Prostate gland (tissue), 2 donors: ENCODE results near the gene GIPC2. TPM values are rescaled to one million over a fixed set of nuclear protein-coding genes. Genes with fewer than 3 reads are reported as not detected.

Experiments used
- DNase-seq: peaks from one replicate; pipeline ENCODE4 v3.0.0-alpha.2; 2019; ENCODE audit warnings: low spot score
- H3K27ac ChIP-seq, 2 donors: fragments of 200-600 bp; sonication (generic); 2 replicates each; pipeline ENCODE4 v1.5.1; 2017 to 2019
- H3K27me3 ChIP-seq: fragments of 200-600 bp; sonication (generic); replicated peaks from 2 replicates; pipeline ENCODE4 v1.5.1; 2019; ENCODE audit not compliant: insufficient read depth
- H3K36me3 ChIP-seq, 2 donors: fragments of 200-600 bp; sonication (generic); 1 replicate in 1 of 2; 2 replicates in 1 of 2; pipeline versions ENCODE4 v1.5.1 to v1.8.1; 2017 to 2019
- H3K4me1 ChIP-seq: fragments of 200-600 bp; sonication (generic); replicated peaks from 2 replicates; pipeline ENCODE4 v1.5.1; 2019
- H3K4me3 ChIP-seq, 2 donors: fragments of 200-600 bp; sonication (generic); 2 replicates each; pipeline ENCODE4 v1.5.1; 2017 to 2019
- H3K9me3 ChIP-seq: fragments of 200-600 bp; sonication (generic); 2 replicates; pipeline ENCODE4 v1.5.1; 2017
- POLR2A ChIP-seq: fragments of 450-650 bp; IDR thresholded peaks from one replicate; pipeline ENCODE4 v1.6.1; 2016; ENCODE audit warnings: antibody characterized with exemption, mild to moderate bottlenecking
- POLR2AphosphoS5 ChIP-seq: sonication (generic); formaldehyde crosslinking; IDR thresholded peaks from one replicate; pipeline ENCODE4 v1.6.1; 2017; ENCODE audit warnings: antibody characterized with exemption
- WGBS: methylation state at CpG from one replicate; pipeline ENCODE4 v1.1.5; 2018; 5-methylcytosine and 5-hydroxymethylcytosine counted together
- intact Hi-C: fragments of 100-400 bp; cut with DNase I; formaldehyde crosslinking; loops from one replicate; pipeline ENCODE4 v1.14.2; 2022
- total RNA-seq, 2 donors: library from RNA; depleted of rRNA; stranded (reverse); fragments of >200 nt; gene quantifications; one replicate each; pipeline ENCODE4 v1.1.0, GENCODE V29; 2016
- TF ChIP-seq, protein P1 (sequence below), 4 experiments: fragments of 200-600 bp in 2 of 4; fragments of 450-650 bp in 2 of 4; sonication (generic) in 2 of 4; IDR thresholded peaks; 1 replicate in 3 of 4; 2 replicates in 1 of 4; pipeline ENCODE4 v1.5.1; 2016 to 2019; ENCODE audit warnings: antibody characterized with exemption in 4 of 4, mild to moderate bottlenecking in 2 of 4, moderate library complexity in 2 of 4

Gene GIPC2
- total RNA-seq, 2 donors from 2014 or later: 2.0 to 2.2 TPM

DNA sequence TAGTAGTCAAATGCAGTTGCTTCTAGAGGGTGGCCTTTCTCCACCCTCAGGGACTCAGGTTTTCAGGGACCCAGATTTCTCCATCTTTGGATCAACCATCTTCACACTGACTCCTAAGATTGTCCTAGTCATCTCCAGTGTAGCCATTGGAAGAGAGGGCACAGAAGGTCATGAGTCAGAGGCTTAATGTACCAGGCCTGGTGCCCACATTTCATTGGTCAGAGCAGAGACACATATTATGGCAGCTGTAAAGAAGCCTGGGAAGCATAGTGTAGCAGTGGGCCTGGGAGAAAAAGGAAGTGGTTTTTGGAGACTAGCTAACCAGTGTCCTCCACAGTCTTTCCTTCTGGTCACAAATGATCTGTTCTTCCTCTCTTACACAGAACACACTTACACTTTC, 122.5 kb downstream of the GIPC2 start:
- no peaks in the 10 kb centered on the region for H3K9me3 ChIP-seq
- intact Hi-C loops: no loop called here

DNA sequence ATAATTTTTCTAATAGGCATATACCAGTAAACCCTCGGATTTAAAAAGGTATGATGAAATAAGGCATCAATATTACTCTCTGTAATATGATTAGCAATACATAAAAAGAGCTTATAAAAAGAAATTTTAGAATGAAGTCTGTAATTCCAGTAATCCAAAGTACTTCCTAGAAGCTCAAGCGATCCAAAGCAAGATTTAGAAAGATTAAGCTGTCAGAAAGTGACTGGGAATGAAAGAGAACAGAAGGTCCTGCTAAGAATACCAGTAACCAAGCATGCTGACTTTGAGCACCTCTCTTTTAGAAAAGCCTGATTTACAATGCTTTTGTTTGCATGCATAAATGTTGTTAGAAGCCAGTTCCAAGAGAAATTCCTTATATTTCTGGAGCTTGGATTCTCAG, 125.1 kb downstream of the GIPC2 start:
- WGBS: 45% methylated on average over 2 of the region's 2 CpGs
- H3K36me3 ChIP-seq: no peaks in the 10 kb centered on the region
- DNase-seq: no peak
- H3K9me3 ChIP-seq: no peaks in the 10 kb centered on the region
- H3K4me3 ChIP-seq: no peak overlapping the region
- TF ChIP-seq POLR2AphosphoS5: no peak
- TF ChIP-seq, protein P1, sequence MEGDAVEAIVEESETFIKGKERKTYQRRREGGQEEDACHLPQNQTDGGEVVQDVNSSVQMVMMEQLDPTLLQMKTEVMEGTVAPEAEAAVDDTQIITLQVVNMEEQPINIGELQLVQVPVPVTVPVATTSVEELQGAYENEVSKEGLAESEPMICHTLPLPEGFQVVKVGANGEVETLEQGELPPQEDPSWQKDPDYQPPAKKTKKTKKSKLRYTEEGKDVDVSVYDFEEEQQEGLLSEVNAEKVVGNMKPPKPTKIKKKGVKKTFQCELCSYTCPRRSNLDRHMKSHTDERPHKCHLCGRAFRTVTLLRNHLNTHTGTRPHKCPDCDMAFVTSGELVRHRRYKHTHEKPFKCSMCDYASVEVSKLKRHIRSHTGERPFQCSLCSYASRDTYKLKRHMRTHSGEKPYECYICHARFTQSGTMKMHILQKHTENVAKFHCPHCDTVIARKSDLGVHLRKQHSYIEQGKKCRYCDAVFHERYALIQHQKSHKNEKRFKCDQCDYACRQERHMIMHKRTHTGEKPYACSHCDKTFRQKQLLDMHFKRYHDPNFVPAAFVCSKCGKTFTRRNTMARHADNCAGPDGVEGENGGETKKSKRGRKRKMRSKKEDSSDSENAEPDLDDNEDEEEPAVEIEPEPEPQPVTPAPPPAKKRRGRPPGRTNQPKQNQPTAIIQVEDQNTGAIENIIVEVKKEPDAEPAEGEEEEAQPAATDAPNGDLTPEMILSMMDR (IDR thresholded peaks at IDR 0.05): no peak
- no peak for TF ChIP-seq POLR2A
- no peak overlapping the region for H3K27ac ChIP-seq
- intact Hi-C loops: no loop called here
- no peaks in the 10 kb centered on the region for H3K27me3 ChIP-seq
- H3K4me1 ChIP-seq: no peaks in the 10 kb centered on the region

More for the DNA sequence above, 122.5 kb downstream of the GIPC2 start:
- DNase-seq: no peak
- Histone ChIP-seq H3K4me3 (no peak overlapping the region), H3K27me3 (no peaks in the 10 kb centered on the region), H3K36me3 (no peaks in the 10 kb centered on the region), H3K27ac (no peak overlapping the region), H3K4me1 (no peaks in the 10 kb centered on the region)
- TF ChIP-seq POLR2AphosphoS5: no peak
- TF ChIP-seq POLR2A: no peak
- TF ChIP-seq, protein P1 (IDR thresholded peaks at IDR 0.05): no peak

- Histone ChIP-seq H3K27ac (no peak overlapping the region), H3K4me3 (no peak overlapping the region), H3K9me3 (no peaks in the 10 kb centered on the region), H3K4me1 (no peaks in the 10 kb centered on the region), H3K36me3 (no peaks in the 10 kb centered on the region), H3K27me3 (no peaks in the 10 kb centered on the region)
- TF ChIP-seq POLR2A (no peak), POLR2AphosphoS5 (no peak)
- TF ChIP-seq, protein P1 (IDR thresholded peaks at IDR 0.05): no peak
- WGBS: 91% methylated on average over 3 of the region's 3 CpGs
- intact Hi-C loops: no loop called here
- DNase-seq: no peak
Measured at GRCh38 chr1:78171736-78172590, 126.2 kb downstream of the GIPC2 start.

GRCh38 chr1:78176448-78176847, 130.7 kb downstream of the GIPC2 start:
- 15% methylated on average over 3 of the region's 3 CpGs for WGBS
- intact Hi-C loops: no loop called here
- Histone ChIP-seq H3K36me3 (no peaks in the 10 kb centered on the region), H3K9me3 (no peaks in the 10 kb centered on the region), H3K4me1 (no peaks in the 10 kb centered on the region), H3K4me3 (no peak overlapping the region), H3K27ac (no peak overlapping the region), H3K27me3 (no peaks in the 10 kb centered on the region)
- peak; percentile 77 for TF ChIP-seq POLR2AphosphoS5
- TF ChIP-seq, protein P1 (IDR thresholded peaks at IDR 0.05): no peak
- peak; percentile 85 for DNase-seq

GRCh38 chr1:78177708-78178270, 132.0 kb downstream of the GIPC2 start:
- DNase-seq: no peak
- H3K27me3 ChIP-seq: no peaks in the 10 kb centered on the region
- no peak for TF ChIP-seq POLR2AphosphoS5
- TF ChIP-seq, protein P1 (IDR thresholded peaks at IDR 0.05): no peak
- TF ChIP-seq POLR2A: no peak
- no peaks in the 10 kb centered on the region for H3K36me3 ChIP-seq
- intact Hi-C loops: no loop called here
- no peak overlapping the region for H3K27ac ChIP-seq
- H3K4me3 ChIP-seq: no peak overlapping the region
- no peaks in the 10 kb centered on the region for H3K4me1 ChIP-seq
- no peaks in the 10 kb centered on the region for H3K9me3 ChIP-seq
- WGBS: 57% methylated on average over 3 of the region's 3 CpGs
